ENCODE measurements around the gene FAM20C.
"Not testable (repeated sequence)": the region's sequence is repeated elsewhere in the genome, so short reads cannot be mapped to it uniquely, and the experiment has no call there.

The FAM20C gene

GRCh38 chr7:190196-190595 lies 2.2 kb upstream of the FAM20C start:
- no peak for DNase-seq (ENCODE audit: extremely low read depth in 1 of 2, low read depth in 1 of 2)

- DNase-seq (ENCODE audit: extremely low read depth in 1 of 2, low read depth in 1 of 2) = no peak
These were observed 1.0 kb upstream of the FAM20C start for GRCh38 chr7:191105-191980.

- no peak for DNase-seq (ENCODE audit: extremely low read depth in 1 of 2, low read depth in 1 of 2)
These were observed 520 bp downstream of the FAM20C start for GRCh38 chr7:192701-193480.

- DNase-seq (ENCODE audit: extremely low read depth in 1 of 2, low read depth in 1 of 2) = no peak
These were observed 1.3 kb downstream of the FAM20C start for GRCh38 chr7:193481-194251.

- DNase-seq (ENCODE audit: extremely low read depth in 1 of 2, low read depth in 1 of 2) = no peak
These were observed 2.1 kb downstream of the FAM20C start for GRCh38 chr7:194252-195009.

GRCh38 chr7:195010-195829 lies 2.8 kb downstream of the FAM20C start:
- no peak for DNase-seq (ENCODE audit: extremely low read depth in 1 of 2, low read depth in 1 of 2)

GRCh38 chr7:195830-196128 lies 3.4 kb downstream of the FAM20C start:
- DNase-seq (ENCODE audit: extremely low read depth in 1 of 2, low read depth in 1 of 2) = no peak

- DNase-seq (ENCODE audit: extremely low read depth in 1 of 2, low read depth in 1 of 2) = no peak
These were observed 3.9 kb downstream of the FAM20C start for GRCh38 chr7:196283-196682.

- DNase-seq (ENCODE audit: extremely low read depth in 1 of 2, low read depth in 1 of 2) = no peak
These were observed 4.5 kb downstream of the FAM20C start for GRCh38 chr7:196778-197321.

- no peak for DNase-seq (ENCODE audit: extremely low read depth in 1 of 2, low read depth in 1 of 2)
These were observed 5.3 kb downstream of the FAM20C start for GRCh38 chr7:197413-198335.

- DNase-seq (ENCODE audit: extremely low read depth in 1 of 2, low read depth in 1 of 2) = no peak
These were observed 7.3 kb downstream of the FAM20C start for GRCh38 chr7:199483-200249.

- no peak for DNase-seq (ENCODE audit: extremely low read depth in 1 of 2, low read depth in 1 of 2)
These were observed 7.9 kb downstream of the FAM20C start for GRCh38 chr7:200290-200689.

GRCh38 chr7:200704-201103 lies 8.3 kb downstream of the FAM20C start:
- DNase-seq (ENCODE audit: extremely low read depth in 1 of 2, low read depth in 1 of 2) = no peak

- DNase-seq (ENCODE audit: extremely low read depth in 1 of 2, low read depth in 1 of 2) = no peak
These were observed 12.0 kb downstream of the FAM20C start for GRCh38 chr7:204326-204725.

GRCh38 chr7:205115-206010 lies 13.0 kb downstream of the FAM20C start:
- DNase-seq (ENCODE audit: extremely low read depth in 1 of 2, low read depth in 1 of 2) = no peak

- DNase-seq (ENCODE audit: extremely low read depth in 1 of 2, low read depth in 1 of 2) = not testable (repeated sequence)
These were observed 14.0 kb downstream of the FAM20C start for GRCh38 chr7:206351-206750.

Measured in stimulated activated CD8-positive, alpha-beta memory T cell treated with anti-CD3 and anti-CD28 coated beads, Interleukin-7, amount 100 ng/mL, for 48 hours (primary cell).